ENCODE data around the gene TNS1.
"Not testable (repeated sequence)": the region's sequence is repeated elsewhere in the genome, so short reads cannot be mapped to it uniquely, and the experiment has no call there.

The TNS1 gene

DNA sequence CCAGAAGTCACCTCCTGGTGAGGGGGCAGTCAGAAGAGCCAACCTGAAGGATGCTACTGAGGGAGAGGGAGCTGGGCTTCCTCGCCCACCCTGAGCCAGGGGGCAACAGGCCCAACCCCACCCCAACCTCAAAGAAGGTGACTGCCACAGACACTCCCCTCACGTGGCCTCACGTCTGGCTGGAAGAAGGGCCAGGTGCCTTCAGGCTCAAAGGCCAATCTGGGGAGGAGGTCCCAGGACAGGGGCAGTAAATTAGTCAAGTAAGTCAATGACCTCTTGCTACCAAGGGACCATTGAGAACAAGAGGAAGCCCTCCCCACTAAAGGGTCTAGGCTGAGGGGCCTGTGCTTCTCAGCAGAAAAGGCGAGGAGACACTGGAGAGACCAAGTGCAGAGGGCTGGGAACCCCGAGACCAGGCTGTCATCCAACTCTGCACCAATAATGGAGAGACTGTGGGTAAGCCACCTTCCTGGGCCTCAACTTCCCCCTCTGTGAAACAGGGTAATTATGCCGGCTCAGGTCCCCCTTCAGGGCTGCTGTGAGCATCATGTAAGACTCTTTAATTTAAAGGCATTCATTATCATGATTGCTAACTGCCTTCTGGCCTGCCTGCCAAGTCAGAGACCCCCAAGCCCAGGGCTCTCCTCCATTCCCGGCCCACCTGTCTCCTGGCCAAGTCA, 20.2 kb upstream of the TNS1 start:
- H3K4me1 ChIP-seq (ENCODE audit: control insufficient read depth, insufficient read depth, low read length, poor library complexity, severe bottlenecking) = no peaks in the 10 kb centered on the region
- H3K36me3 ChIP-seq (ENCODE audit: control insufficient read depth, insufficient read depth, low read length) = no peaks in the 10 kb centered on the region
- DNase-seq = no peak
- no peak overlapping the region for H3K27ac ChIP-seq (ENCODE audit: insufficient read depth, low read length, poor library complexity, severe bottlenecking)
- H3K9me3 ChIP-seq (ENCODE audit: control insufficient read depth, low read length) = no peaks in the 10 kb centered on the region
- no peaks in the 10 kb centered on the region for H3K27me3 ChIP-seq (replicated peaks; ENCODE audit: control insufficient read depth, insufficient read depth, low read length, poor library complexity, severe bottlenecking)
- no peak overlapping the region for H3K4me3 ChIP-seq (ENCODE audit: insufficient read depth, low read depth, low read length, poor library complexity, severe bottlenecking)

- no peaks in the 10 kb centered on the region for H3K27me3 ChIP-seq (replicated peaks; ENCODE audit: control insufficient read depth, insufficient read depth, low read length, poor library complexity, severe bottlenecking)
- H3K4me1 ChIP-seq (ENCODE audit: control insufficient read depth, insufficient read depth, low read length, poor library complexity, severe bottlenecking) = no peaks in the 10 kb centered on the region
- no peaks in the 10 kb centered on the region for H3K9me3 ChIP-seq (ENCODE audit: control insufficient read depth, low read length)
- DNase-seq = no peak
- no peaks in the 10 kb centered on the region for H3K36me3 ChIP-seq (ENCODE audit: control insufficient read depth, insufficient read depth, low read length)
- H3K27ac ChIP-seq (ENCODE audit: insufficient read depth, low read length, poor library complexity, severe bottlenecking) = no peak overlapping the region
- H3K4me3 ChIP-seq (ENCODE audit: insufficient read depth, low read depth, low read length, poor library complexity, severe bottlenecking) = no peak overlapping the region
These were observed 19.5 kb upstream of the TNS1 start for GRCh38 chr2:218022131-218022850.

DNA sequence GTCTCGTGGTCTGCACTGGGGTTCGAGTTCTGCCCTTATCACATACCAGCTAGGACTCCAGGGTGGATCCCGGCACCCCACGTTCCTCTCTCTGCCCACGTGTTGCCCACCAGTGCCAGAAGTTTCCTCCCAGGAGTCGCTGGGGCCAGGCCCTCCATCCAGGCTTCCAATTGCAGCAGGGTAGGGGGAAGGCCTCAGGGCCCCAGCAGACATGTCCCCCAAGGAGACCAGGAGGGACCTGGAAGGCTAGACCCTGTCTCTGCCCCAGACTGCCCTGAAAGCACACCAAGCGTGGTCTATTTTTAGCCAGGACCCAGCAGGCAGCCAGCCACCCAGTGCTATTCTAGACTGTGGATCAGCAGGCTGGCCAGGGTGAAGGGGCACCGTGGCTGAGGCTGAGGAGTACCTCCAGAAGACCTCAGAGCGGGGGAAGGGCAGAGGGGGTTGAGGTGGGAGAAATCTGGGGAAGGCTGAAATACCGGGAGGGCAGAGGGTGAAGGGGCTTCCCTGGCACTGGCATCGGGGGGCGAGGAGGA, 18.8 kb upstream of the TNS1 start:
- Histone ChIP-seq H3K36me3 (ENCODE audit: control insufficient read depth, insufficient read depth, low read length) (no peaks in the 10 kb centered on the region), H3K4me1 (ENCODE audit: control insufficient read depth, insufficient read depth, low read length, poor library complexity, severe bottlenecking) (no peaks in the 10 kb centered on the region), H3K4me3 (ENCODE audit: insufficient read depth, low read depth, low read length, poor library complexity, severe bottlenecking) (no peak overlapping the region), H3K27me3 (replicated peaks; ENCODE audit: control insufficient read depth, insufficient read depth, low read length, poor library complexity, severe bottlenecking) (no peaks in the 10 kb centered on the region), H3K27ac (ENCODE audit: insufficient read depth, low read length, poor library complexity, severe bottlenecking) (no peak overlapping the region), H3K9me3 (ENCODE audit: control insufficient read depth, low read length) (no peaks in the 10 kb centered on the region)
- no peak for DNase-seq

DNA sequence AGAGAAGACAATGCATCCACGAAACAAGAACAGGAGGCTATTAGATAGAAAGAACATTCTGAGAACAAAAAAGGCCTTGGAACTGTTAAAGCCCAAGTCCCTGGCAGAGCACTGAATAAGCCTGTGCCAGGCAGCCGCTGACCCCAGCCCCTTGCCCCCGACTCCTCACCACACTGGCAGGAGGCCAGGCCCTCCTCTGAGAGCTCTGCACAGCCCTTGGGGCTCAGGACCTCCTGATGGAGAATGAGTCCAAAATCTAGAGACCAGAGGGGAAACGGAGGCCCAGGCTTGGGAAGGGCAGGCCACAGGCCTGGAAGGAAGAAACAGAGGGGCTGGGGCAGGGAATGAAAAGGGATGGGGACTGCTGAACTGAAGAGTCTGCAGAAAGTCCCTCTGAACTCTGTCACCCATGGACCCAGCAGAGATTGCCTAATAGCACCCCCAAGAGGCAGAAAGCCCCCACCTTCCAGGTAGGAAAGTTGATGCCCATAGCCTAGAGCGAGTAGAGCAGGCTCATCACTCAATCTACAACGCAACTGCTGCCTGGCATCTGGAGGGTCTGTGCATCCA, 18.3 kb upstream of the TNS1 start:
- H3K4me1 ChIP-seq (ENCODE audit: control insufficient read depth, insufficient read depth, low read length, poor library complexity, severe bottlenecking) = no peaks in the 10 kb centered on the region
- H3K27me3 ChIP-seq (replicated peaks; ENCODE audit: control insufficient read depth, insufficient read depth, low read length, poor library complexity, severe bottlenecking) = no peaks in the 10 kb centered on the region
- no peaks in the 10 kb centered on the region for H3K9me3 ChIP-seq (ENCODE audit: control insufficient read depth, low read length)
- no peak for DNase-seq
- H3K4me3 ChIP-seq (ENCODE audit: insufficient read depth, low read depth, low read length, poor library complexity, severe bottlenecking) = no peak overlapping the region
- H3K36me3 ChIP-seq (ENCODE audit: control insufficient read depth, insufficient read depth, low read length) = no peaks in the 10 kb centered on the region
- H3K27ac ChIP-seq (ENCODE audit: insufficient read depth, low read length, poor library complexity, severe bottlenecking) = no peak overlapping the region

- H3K36me3 ChIP-seq (ENCODE audit: control insufficient read depth, insufficient read depth, low read length) = no peaks in the 10 kb centered on the region
- no peaks in the 10 kb centered on the region for H3K4me1 ChIP-seq (ENCODE audit: control insufficient read depth, insufficient read depth, low read length, poor library complexity, severe bottlenecking)
- no peak overlapping the region for H3K4me3 ChIP-seq (ENCODE audit: insufficient read depth, low read depth, low read length, poor library complexity, severe bottlenecking)
- no peak overlapping the region for H3K27ac ChIP-seq (ENCODE audit: insufficient read depth, low read length, poor library complexity, severe bottlenecking)
- no peaks in the 10 kb centered on the region for H3K27me3 ChIP-seq (replicated peaks; ENCODE audit: control insufficient read depth, insufficient read depth, low read length, poor library complexity, severe bottlenecking)
- no peak for DNase-seq
- no peaks in the 10 kb centered on the region for H3K9me3 ChIP-seq (ENCODE audit: control insufficient read depth, low read length)
These were observed 17.5 kb upstream of the TNS1 start for GRCh38 chr2:218020281-218020680.

DNA sequence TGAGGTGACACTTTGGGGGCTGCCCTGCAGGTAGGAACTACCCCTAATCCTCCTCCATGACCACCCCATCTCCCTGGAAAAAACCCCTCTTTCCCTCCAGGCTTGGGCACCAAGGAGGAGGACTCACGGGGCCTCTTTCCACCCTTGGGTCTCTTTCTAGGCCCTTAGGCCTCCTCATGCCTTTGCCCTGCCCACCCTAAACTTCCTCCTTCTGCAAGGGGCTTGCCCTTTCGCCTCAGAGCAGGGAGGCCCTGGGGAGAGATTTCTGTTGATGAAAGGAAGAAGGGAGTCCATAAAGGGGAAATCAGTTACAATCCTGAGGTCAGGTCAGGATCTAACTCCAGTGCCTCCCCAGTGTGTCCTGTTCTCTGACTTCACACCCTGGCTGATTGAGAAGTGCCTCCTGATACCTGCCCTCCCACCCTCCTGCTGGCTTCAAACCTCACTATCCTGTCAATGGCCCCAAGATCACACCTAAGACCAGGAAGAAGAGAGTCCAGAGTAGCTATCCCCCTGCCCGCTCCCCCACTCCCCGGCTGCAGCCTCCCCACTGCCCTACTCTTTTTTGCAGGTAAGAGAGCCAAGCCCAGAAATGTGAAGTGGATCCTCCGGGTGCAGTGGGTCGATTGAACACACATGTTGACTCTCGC, 16.7 kb upstream of the TNS1 start:
- no peak for DNase-seq
- no peaks in the 10 kb centered on the region for H3K36me3 ChIP-seq (ENCODE audit: control insufficient read depth, insufficient read depth, low read length)
- no peaks in the 10 kb centered on the region for H3K9me3 ChIP-seq (ENCODE audit: control insufficient read depth, low read length)
- no peaks in the 10 kb centered on the region for H3K27me3 ChIP-seq (replicated peaks; ENCODE audit: control insufficient read depth, insufficient read depth, low read length, poor library complexity, severe bottlenecking)
- no peak overlapping the region for H3K27ac ChIP-seq (ENCODE audit: insufficient read depth, low read length, poor library complexity, severe bottlenecking)
- H3K4me1 ChIP-seq (ENCODE audit: control insufficient read depth, insufficient read depth, low read length, poor library complexity, severe bottlenecking) = no peaks in the 10 kb centered on the region
- no peak overlapping the region for H3K4me3 ChIP-seq (ENCODE audit: insufficient read depth, low read depth, low read length, poor library complexity, severe bottlenecking)

DNA sequence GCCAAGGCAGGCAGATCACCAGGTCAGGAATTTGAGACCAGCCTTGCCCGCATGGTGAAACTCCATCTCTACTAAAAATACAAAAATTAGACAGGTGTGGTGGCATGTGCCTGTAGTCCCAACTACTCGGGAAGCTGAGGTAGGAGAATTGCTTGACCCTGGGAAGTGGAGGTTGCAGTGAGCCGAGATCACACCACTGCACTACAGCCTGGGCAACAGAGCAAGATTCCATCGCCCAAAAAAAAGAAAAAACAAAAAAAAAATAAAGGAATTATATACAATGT, 16.0 kb upstream of the TNS1 start:
- not testable (repeated sequence) for H3K9me3 ChIP-seq (ENCODE audit: control insufficient read depth, low read length); H3K27ac ChIP-seq (ENCODE audit: insufficient read depth, low read length, poor library complexity, severe bottlenecking); DNase-seq; H3K36me3 ChIP-seq (ENCODE audit: control insufficient read depth, insufficient read depth, low read length); H3K4me1 ChIP-seq (ENCODE audit: control insufficient read depth, insufficient read depth, low read length, poor library complexity, severe bottlenecking); H3K27me3 ChIP-seq (replicated peaks; ENCODE audit: control insufficient read depth, insufficient read depth, low read length, poor library complexity, severe bottlenecking); H3K4me3 ChIP-seq (ENCODE audit: insufficient read depth, low read depth, low read length, poor library complexity, severe bottlenecking)

GRCh38 chr2:218017211-218018053, 14.6 kb upstream of the TNS1 start:
- Histone ChIP-seq H3K36me3 (ENCODE audit: control insufficient read depth, insufficient read depth, low read length) (no peaks in the 10 kb centered on the region), H3K27ac (ENCODE audit: insufficient read depth, low read length, poor library complexity, severe bottlenecking) (no peak overlapping the region), H3K4me1 (ENCODE audit: control insufficient read depth, insufficient read depth, low read length, poor library complexity, severe bottlenecking) (no peaks in the 10 kb centered on the region), H3K4me3 (ENCODE audit: insufficient read depth, low read depth, low read length, poor library complexity, severe bottlenecking) (no peak overlapping the region), H3K27me3 (replicated peaks; ENCODE audit: control insufficient read depth, insufficient read depth, low read length, poor library complexity, severe bottlenecking) (peaks cover 3% of the 10 kb centered on the region), H3K9me3 (ENCODE audit: control insufficient read depth, low read length) (no peaks in the 10 kb centered on the region)
- DNase-seq = no peak

- no peaks in the 10 kb centered on the region for H3K4me1 ChIP-seq (ENCODE audit: control insufficient read depth, insufficient read depth, low read length, poor library complexity, severe bottlenecking)
- no peak overlapping the region for H3K4me3 ChIP-seq (ENCODE audit: insufficient read depth, low read depth, low read length, poor library complexity, severe bottlenecking)
These were observed 14.0 kb upstream of the TNS1 start for GRCh38 chr2:218016810-218017209.

More at GRCh38 chr2:218016810-218017209, 14.0 kb upstream of the TNS1 start:
- Histone ChIP-seq H3K27me3 (replicated peaks; ENCODE audit: control insufficient read depth, insufficient read depth, low read length, poor library complexity, severe bottlenecking) (peaks cover 3% of the 10 kb centered on the region), H3K9me3 (ENCODE audit: control insufficient read depth, low read length) (no peaks in the 10 kb centered on the region), H3K36me3 (ENCODE audit: control insufficient read depth, insufficient read depth, low read length) (no peaks in the 10 kb centered on the region), H3K27ac (ENCODE audit: insufficient read depth, low read length, poor library complexity, severe bottlenecking) (no peak overlapping the region)
- DNase-seq = no peak

Measured in effector memory CD4-positive, alpha-beta T cell (primary cell).